Esophagus muscularis mucosa (tissue), 4 donors: ENCODE measurements around the gene SLC40A1. TPM values are rescaled to one million over a fixed set of nuclear protein-coding genes. Genes with fewer than 3 reads are reported as not detected.
A peak's percentile ranks its signal among the peaks of the same experiment; 100 is the strongest.

Experiments
- DNase-seq: peaks from one replicate; pipeline ENCODE4 v3.0.0-alpha.2; 2017; ENCODE audit errors: extremely low spot score
- H3K27ac ChIP-seq, 4 donors: fragments of 200-600 bp; sonication (generic); replicated peaks in 1 of 4; 1 replicate in 3 of 4; 2 replicates in 1 of 4; pipeline ENCODE4 v1.5.1; 2016 to 2019; ENCODE audit warnings: mild to moderate bottlenecking in 1 of 4
- H3K27me3 ChIP-seq, 4 donors: fragments of 200-600 bp; sonication (generic); one replicate each; pipeline versions ENCODE4 v1.5.1 to v1.6.0; 2016 to 2019
- H3K36me3 ChIP-seq, 4 donors: fragments of 200-600 bp; sonication (generic); one replicate each; pipeline ENCODE4 v1.5.1; 2016 to 2019
- H3K4me1 ChIP-seq, 4 donors: fragments of 200-600 bp; sonication (generic); one replicate each; pipeline ENCODE4 v1.5.1; 2016 to 2019
- H3K4me3 ChIP-seq, 4 donors: fragments of 200-600 bp; sonication (generic); 1 replicate in 2 of 4; 2 replicates in 2 of 4; pipeline ENCODE4 v1.5.1; 2016 to 2019; ENCODE audit warnings: mild to moderate bottlenecking in 4 of 4, moderate library complexity in 1 of 4
- H3K9me3 ChIP-seq, 4 donors: fragments of 200-600 bp; sonication (generic); 1 replicate in 3 of 4; 2 replicates in 1 of 4; pipeline ENCODE4 v1.5.1; 2016 to 2019
- EP300 ChIP-seq: sonication (generic); formaldehyde crosslinking; IDR thresholded peaks from one replicate; pipeline ENCODE4 v1.6.1; 2017; ENCODE audit warnings: antibody characterized with exemption
- POLR2A ChIP-seq: fragments of 450-650 bp; IDR thresholded peaks from one replicate; pipeline ENCODE4 v1.6.1; 2017; ENCODE audit warnings: antibody characterized with exemption, moderate library complexity, mild to moderate bottlenecking, low read depth
- POLR2AphosphoS5 ChIP-seq, 2 donors: sonication (generic); formaldehyde crosslinking; IDR thresholded peaks; one replicate each; pipeline ENCODE4 v1.6.1; 2017; ENCODE audit warnings: antibody characterized with exemption in 2 of 2
- WGBS: methylation state at CpG from one replicate; pipeline ENCODE4 v1.1.5; 2018; 5-methylcytosine and 5-hydroxymethylcytosine counted together
- intact Hi-C: fragments of 100-400 bp; cut with DNase I; formaldehyde crosslinking; loops from one replicate; pipeline ENCODE4 v1.15.1; 2023
- total RNA-seq, 4 donors: library from RNA; depleted of rRNA; stranded (reverse); fragments of >200 nt; gene quantifications; one replicate each; pipeline versions ENCODE4 v1.1.0 to v1.2.1, GENCODE V29; 2016
- TF ChIP-seq, protein P1 (sequence below), 3 experiments: fragments of 200-600 bp in 2 of 3; fragments of 450-650 bp in 1 of 3; sonication (generic) in 2 of 3; IDR thresholded peaks; one replicate each; pipeline ENCODE4 v1.5.1; 2017 to 2019; ENCODE audit warnings: antibody characterized with exemption in 3 of 3, mild to moderate bottlenecking in 2 of 3, moderate library complexity in 1 of 3

SLC40A1 gene
- total RNA-seq, 4 donors from 2014 or later, result 35.3 to 80.9 (median 40.8) TPM

GRCh38 chr2:189538402-189538801 lies 42.2 kb downstream of the SLC40A1 start:
- H3K36me3 ChIP-seq, result no peaks in the 10 kb centered on the region
- H3K27ac ChIP-seq, result no peak overlapping the region
- intact Hi-C loops, result no loop called here
- H3K9me3 ChIP-seq, result no peaks in the 10 kb centered on the region
- H3K27me3 ChIP-seq, result no peaks in the 10 kb centered on the region
- WGBS, result 91% methylated on average over 1 of the region's 1 CpG
- TF ChIP-seq POLR2A, result no peak
- no peak for TF ChIP-seq EP300
- no peak for TF ChIP-seq POLR2AphosphoS5 (IDR thresholded peaks at IDR 0.05)
- TF ChIP-seq, protein P1, sequence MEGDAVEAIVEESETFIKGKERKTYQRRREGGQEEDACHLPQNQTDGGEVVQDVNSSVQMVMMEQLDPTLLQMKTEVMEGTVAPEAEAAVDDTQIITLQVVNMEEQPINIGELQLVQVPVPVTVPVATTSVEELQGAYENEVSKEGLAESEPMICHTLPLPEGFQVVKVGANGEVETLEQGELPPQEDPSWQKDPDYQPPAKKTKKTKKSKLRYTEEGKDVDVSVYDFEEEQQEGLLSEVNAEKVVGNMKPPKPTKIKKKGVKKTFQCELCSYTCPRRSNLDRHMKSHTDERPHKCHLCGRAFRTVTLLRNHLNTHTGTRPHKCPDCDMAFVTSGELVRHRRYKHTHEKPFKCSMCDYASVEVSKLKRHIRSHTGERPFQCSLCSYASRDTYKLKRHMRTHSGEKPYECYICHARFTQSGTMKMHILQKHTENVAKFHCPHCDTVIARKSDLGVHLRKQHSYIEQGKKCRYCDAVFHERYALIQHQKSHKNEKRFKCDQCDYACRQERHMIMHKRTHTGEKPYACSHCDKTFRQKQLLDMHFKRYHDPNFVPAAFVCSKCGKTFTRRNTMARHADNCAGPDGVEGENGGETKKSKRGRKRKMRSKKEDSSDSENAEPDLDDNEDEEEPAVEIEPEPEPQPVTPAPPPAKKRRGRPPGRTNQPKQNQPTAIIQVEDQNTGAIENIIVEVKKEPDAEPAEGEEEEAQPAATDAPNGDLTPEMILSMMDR (IDR thresholded peaks at IDR 0.05), result no peak
- peaks cover 8 to 53% (median 42%) of the 10 kb centered on the region in 4 donors for H3K4me1 ChIP-seq
- no peak for DNase-seq
- H3K4me3 ChIP-seq, result no peak overlapping the region

DNA sequence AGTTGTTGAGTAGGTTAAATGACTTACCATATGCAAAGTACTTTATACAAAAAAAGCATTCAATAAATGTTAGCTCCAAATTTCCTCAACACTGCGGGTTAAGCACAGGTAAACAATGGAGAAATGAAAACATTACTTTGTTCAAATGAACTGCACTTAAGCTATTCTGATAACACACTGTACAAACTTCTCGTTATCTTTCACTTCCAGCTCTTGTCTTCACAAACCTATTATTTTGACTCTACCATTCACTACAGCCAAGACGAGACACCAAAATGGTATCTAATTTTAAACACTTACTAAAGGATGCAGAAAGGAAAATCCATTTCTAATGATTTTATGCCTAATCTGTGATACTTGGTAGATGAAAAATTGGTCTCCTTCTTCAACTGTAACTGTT lies 43.8 kb downstream of the SLC40A1 start:
- no peak for TF ChIP-seq POLR2AphosphoS5 (IDR thresholded peaks at IDR 0.05)
- TF ChIP-seq POLR2A, result no peak
- TF ChIP-seq EP300, result no peak
- TF ChIP-seq, protein P1 (IDR thresholded peaks at IDR 0.05), result no peak

DNA sequence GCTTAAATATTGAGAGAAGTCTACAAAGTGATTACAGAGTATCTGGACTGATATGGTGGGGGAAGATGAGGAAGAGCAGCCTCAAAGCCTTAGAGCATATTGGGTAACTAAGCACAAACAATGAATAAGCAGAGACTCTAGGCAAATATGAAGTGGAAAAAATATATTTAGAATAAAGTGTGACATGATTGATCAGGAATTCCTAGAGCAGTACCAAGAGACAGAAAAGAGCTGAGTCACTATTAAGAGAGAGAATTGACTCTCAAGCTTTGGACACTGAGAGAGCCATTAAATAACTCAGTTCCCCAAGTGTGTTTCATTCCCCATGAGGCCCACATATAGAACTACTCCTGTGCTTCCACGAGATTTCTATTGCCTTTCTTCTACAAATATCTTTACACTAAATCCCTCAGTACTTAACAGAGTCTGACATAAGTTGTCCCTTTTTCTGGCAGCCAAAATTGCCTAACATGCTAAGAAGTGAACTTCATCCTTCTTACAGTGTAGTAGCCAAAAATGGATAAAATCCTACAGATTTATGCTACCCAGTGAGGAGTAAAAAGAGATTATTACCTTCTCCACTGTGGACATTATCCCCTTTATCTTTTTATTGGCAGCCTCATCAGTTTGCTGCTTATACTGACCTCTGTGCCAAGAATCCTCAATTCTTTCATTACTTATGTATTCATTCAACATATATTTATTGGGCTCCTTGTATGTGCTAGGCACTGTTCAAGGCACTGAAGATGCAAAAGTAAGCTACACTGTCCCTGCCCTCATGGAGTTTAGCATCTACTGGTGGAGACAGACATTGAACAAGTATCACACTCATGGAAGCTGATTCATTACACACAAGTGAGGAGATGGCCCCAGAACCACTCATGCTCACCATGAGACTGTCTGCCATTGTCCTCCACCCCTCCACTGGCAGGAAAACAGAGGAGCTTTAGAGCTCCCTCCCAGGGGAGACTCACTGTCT lies 45.4 kb downstream of the SLC40A1 start:
- Histone ChIP-seq H3K27me3 (no peaks in the 10 kb centered on the region), H3K27ac (peak overlapping the region; percentile 25 to 46 (median 38)), H3K4me1 (peaks cover 8 to 28% (median 24%) of the 10 kb centered on the region in 4 donors), H3K9me3 (no peaks in the 10 kb centered on the region), H3K4me3 (no peak overlapping the region), H3K36me3 (no peaks in the 10 kb centered on the region)
- TF ChIP-seq POLR2A (no peak), EP300 (no peak), POLR2AphosphoS5 (IDR thresholded peaks at IDR 0.05) (no peak)
- TF ChIP-seq, protein P1 (IDR thresholded peaks at IDR 0.05), result no peak
- WGBS, result 55% methylated on average over 1 of the region's 1 CpG
- intact Hi-C loops, result no loop called here
- no peak for DNase-seq

More for the DNA sequence above, 43.8 kb downstream of the SLC40A1 start:
- H3K9me3 ChIP-seq, result no peaks in the 10 kb centered on the region
- no peak overlapping the region for H3K4me3 ChIP-seq
- intact Hi-C loops, result no loop called here
- no peak overlapping the region for H3K27ac ChIP-seq
- WGBS, result 79% methylated on average over 3 of the region's 3 CpGs
- H3K4me1 ChIP-seq, result peaks cover 8 to 45% (median 37%) of the 10 kb centered on the region in 4 donors
- H3K36me3 ChIP-seq, result no peaks in the 10 kb centered on the region
- no peak for DNase-seq
- H3K27me3 ChIP-seq, result no peaks in the 10 kb centered on the region

DNA sequence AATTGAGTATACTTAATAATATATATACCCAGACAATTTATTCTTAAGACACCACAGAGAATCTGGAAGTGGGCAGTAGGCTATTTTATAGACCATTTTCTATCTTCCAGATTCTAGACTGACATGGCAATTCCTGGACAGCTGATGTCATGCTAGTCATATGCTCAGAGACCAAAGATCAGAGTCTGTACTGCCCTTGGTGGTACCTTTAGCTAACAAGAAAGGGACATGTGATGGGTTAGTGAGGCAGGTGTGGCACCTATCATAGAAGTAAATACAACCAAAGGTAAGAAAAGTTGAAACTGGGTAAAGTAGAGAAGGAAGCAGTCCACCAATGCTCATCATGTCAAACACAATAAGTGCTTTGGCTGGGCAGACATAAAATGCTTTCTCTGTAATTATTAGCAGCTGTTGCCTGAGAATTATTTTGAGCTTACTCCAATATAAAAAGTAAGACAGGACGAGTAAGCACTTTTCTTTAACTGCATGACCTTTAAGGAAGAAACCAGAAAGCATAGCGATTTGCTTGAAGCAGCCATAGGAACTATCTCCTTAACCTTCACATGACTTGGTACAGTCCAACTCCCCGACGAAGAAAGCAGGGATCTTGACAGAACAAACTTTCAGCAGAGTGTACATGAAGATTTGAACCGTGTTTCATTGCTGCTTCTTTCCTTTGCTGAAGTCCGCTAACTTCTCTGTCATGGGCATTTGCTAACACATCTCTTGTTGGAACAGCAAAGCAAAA lies 47.1 kb downstream of the SLC40A1 start:
- intact Hi-C loops, result no loop called here
- TF ChIP-seq POLR2AphosphoS5 (IDR thresholded peaks at IDR 0.05) (no peak), POLR2A (no peak), EP300 (no peak)
- TF ChIP-seq, protein P1 (IDR thresholded peaks at IDR 0.05), result no peak
- 54% methylated on average over 6 of the region's 6 CpGs for WGBS
- Histone ChIP-seq H3K27me3 (no peaks in the 10 kb centered on the region), H3K4me1 (peaks cover 8 to 29% (median 24%) of the 10 kb centered on the region in 4 donors), H3K4me3 (no peak overlapping the region), H3K27ac (no peak overlapping the region), H3K9me3 (no peaks in the 10 kb centered on the region), H3K36me3 (no peaks in the 10 kb centered on the region)
- no peak for DNase-seq
